H1 (cell line): ENCODE measurements around the gene AURKAIP1. TPM values are rescaled to one million over a fixed set of nuclear protein-coding genes. Genes with fewer than 3 reads are reported as not detected.

Experiments
- CTCF ChIA-PET: fragments of 300-600 bp; sonication (Branson Sonifier 250); formaldehyde crosslinking; loops from one replicate; lab custom pipeline; 2021; ENCODE audit not compliant: partially characterized antibody; lab: Charles Lee
- POLR2A ChIA-PET: fragments of 300-600 bp; sonication (Branson Sonifier 250); formaldehyde crosslinking; loops from one replicate; lab custom pipeline; 2021; ENCODE audit warnings: inconsistent platforms; ENCODE audit not compliant: partially characterized antibody; lab: Charles Lee
- DNase-seq, 2 experiments: peaks; one replicate each; pipeline versions ENCODE4 v3.0.0 to v3.0.0-alpha.2; 2010 to 2022; ENCODE audit warnings: low spot score in 2 of 2, low read depth in 1 of 2, mixed read lengths in 1 of 2
- FAIRE-seq: peaks from 2 replicates; lab custom pipeline; 2011; peaks lifted over from hg19 to GRCh38; lab: Jason Lieb, UNC
- H2AFZ ChIP-seq: 2 replicates; pipeline ENCODE4 v1.8.1; 2012; ENCODE audit warnings: low read length, inconsistent platforms
- H2AK5ac ChIP-seq: 2 replicates; pipeline ENCODE4 v1.6.1; 2013; ENCODE audit warnings: low read depth, low read length
- H2BK120ac ChIP-seq: replicated peaks from 2 replicates; pipeline ENCODE3; 2013; ENCODE audit warnings: low read depth, low read length, inconsistent platforms
- H2BK12ac ChIP-seq: 2 replicates; pipeline ENCODE4 v1.6.1; 2013; ENCODE audit warnings: low read depth, low read length
- H2BK15ac ChIP-seq: 2 replicates; pipeline ENCODE4 v1.6.1; 2013; ENCODE audit warnings: low read length
- H2BK20ac ChIP-seq: 2 replicates; pipeline ENCODE4 v1.6.1; 2013; ENCODE audit warnings: low read length
- H2BK5ac ChIP-seq: 2 replicates; pipeline ENCODE4 v1.6.1; 2013; ENCODE audit warnings: low read depth, low read length
- H3K14ac ChIP-seq: 2 replicates; pipeline ENCODE4 v1.6.1; 2013; ENCODE audit warnings: inconsistent platforms; ENCODE audit not compliant: insufficient read length
- H3K18ac ChIP-seq: 2 replicates; pipeline ENCODE4 v1.6.1; 2013; ENCODE audit warnings: low read length; ENCODE audit errors: extremely low read depth
- H3K23ac ChIP-seq: 2 replicates; pipeline ENCODE4 v1.6.1; 2013; ENCODE audit warnings: inconsistent platforms; ENCODE audit not compliant: insufficient read length
- H3K23me2 ChIP-seq: 2 replicates; pipeline ENCODE4 v1.6.1; 2013; ENCODE audit warnings: low read depth, low read length
- H3K27ac ChIP-seq: 2 replicates; pipeline ENCODE4 v1.6.1; 2011; ENCODE audit warnings: low read depth, low read length, inconsistent platforms
- H3K27me3 ChIP-seq, 4 experiments: replicated peaks in 1 of 4; 1 replicate in 1 of 4; 2 replicates in 3 of 4; pipeline versions ENCODE4 v1.6.1 to v1.8.1; 2011 to 2013; ENCODE audit warnings: low read length in 3 of 4, mild to moderate bottlenecking in 3 of 4, inconsistent platforms in 2 of 4, mixed read lengths in 2 of 4, moderate library complexity in 1 of 4; ENCODE audit not compliant: control insufficient read depth in 3 of 4, insufficient read depth in 3 of 4; ENCODE audit errors: extremely low read depth in 1 of 4
- H3K36me3 ChIP-seq, 4 experiments: 2 replicates each; pipeline versions ENCODE4 v1.6.1 to v1.8.1; 2011 to 2013; ENCODE audit warnings: mild to moderate bottlenecking in 4 of 4, low read length in 3 of 4, moderate library complexity in 2 of 4, control low read depth in 1 of 4, inconsistent platforms in 1 of 4; ENCODE audit not compliant: insufficient read depth in 4 of 4, control insufficient read depth in 2 of 4
- H3K4ac ChIP-seq: replicated peaks from 2 replicates; pipeline ENCODE3; 2013; ENCODE audit warnings: low read length, low read depth, mixed read lengths, inconsistent platforms; ENCODE audit not compliant: insufficient read length
- H3K4me1 ChIP-seq, 4 experiments: replicated peaks in 1 of 4; 1 replicate in 1 of 4; 2 replicates in 3 of 4; pipeline versions ENCODE4 v1.6.1 to v1.8.1; 2011 to 2013; ENCODE audit warnings: low read length in 3 of 4, inconsistent platforms in 2 of 4, mixed read lengths in 1 of 4; ENCODE audit not compliant: insufficient read depth in 4 of 4, control insufficient read depth in 3 of 4
- H3K4me2 ChIP-seq, 2 experiments: 2 replicates each; pipeline versions ENCODE4 v1.6.1 to v1.8.1; 2011 to 2013; ENCODE audit warnings: low read depth in 2 of 2, low read length in 2 of 2, control low read depth in 1 of 2, inconsistent platforms in 1 of 2, mild to moderate bottlenecking in 1 of 2; ENCODE audit not compliant: insufficient read depth in 1 of 2
- H3K4me3 ChIP-seq, 4 experiments: fragments of 200-600, 300-600 bp in 1 of 4; sonication (generic), shearing (Covaris generic), sonication (Bioruptor Twin) in 1 of 4; 2 replicates each; pipeline versions ENCODE4 v1.5.1 to v1.8.1; 2011 to 2016; ENCODE audit warnings: low read length in 4 of 4, low read depth in 3 of 4, control low read depth in 2 of 4, inconsistent platforms in 2 of 4, mild to moderate bottlenecking in 2 of 4, mixed read lengths in 1 of 4, moderate library complexity in 1 of 4; ENCODE audit not compliant: insufficient read depth in 2 of 4; ENCODE audit errors: extremely low read depth in 1 of 4
- H3K56ac ChIP-seq: replicated peaks from 2 replicates; pipeline ENCODE3; 2013; ENCODE audit warnings: low read depth, mild to moderate bottlenecking, mixed read lengths, low read length, inconsistent platforms; ENCODE audit not compliant: insufficient read length
- H3K79me1 ChIP-seq: 2 replicates; pipeline ENCODE4 v1.6.1; 2013; ENCODE audit warnings: low read depth, low read length, control low read depth
- H3K79me2 ChIP-seq, 2 experiments: 2 replicates each; pipeline versions ENCODE4 v1.6.1 to v1.8.1; 2012 to 2013; ENCODE audit warnings: low read length in 2 of 2, mild to moderate bottlenecking in 2 of 2, inconsistent platforms in 1 of 2; ENCODE audit not compliant: insufficient read depth in 2 of 2, control insufficient read depth in 1 of 2
- H3K9ac ChIP-seq, 4 experiments: replicated peaks in 1 of 4; 1 replicate in 1 of 4; 2 replicates in 3 of 4; pipeline versions ENCODE4 v1.6.1 to v1.8.1; 2011 to 2013; ENCODE audit warnings: low read depth in 3 of 4, low read length in 3 of 4, control low read depth in 2 of 4, mild to moderate bottlenecking in 2 of 4, moderate library complexity in 2 of 4, inconsistent platforms in 1 of 4; ENCODE audit errors: extremely low read depth in 1 of 4
- H3K9me3 ChIP-seq, 2 experiments: 2 replicates each; pipeline versions ENCODE4 v1.6.1 to v1.8.1; 2012 to 2013; ENCODE audit warnings: mild to moderate bottlenecking in 2 of 2, moderate library complexity in 2 of 2, control low read depth in 1 of 2, inconsistent platforms in 1 of 2, low read depth in 1 of 2, low read length in 1 of 2, mixed read lengths in 1 of 2; ENCODE audit not compliant: insufficient read depth in 2 of 2
- H4K20me1 ChIP-seq, 2 experiments: replicated peaks in 1 of 2; 2 replicates each; pipeline versions ENCODE3 to v1.8.1; 2011 to 2013; ENCODE audit warnings: inconsistent platforms in 2 of 2, low read length in 2 of 2, mild to moderate bottlenecking in 1 of 2; ENCODE audit not compliant: insufficient read depth in 2 of 2, control insufficient read depth in 1 of 2
- H4K5ac ChIP-seq: 2 replicates; pipeline ENCODE4 v1.6.1; 2013; ENCODE audit warnings: low read length, low read depth, mixed read lengths, inconsistent platforms; ENCODE audit not compliant: insufficient read length
- H4K8ac ChIP-seq: 2 replicates; pipeline ENCODE4 v1.8.0; 2013; ENCODE audit warnings: mild to moderate bottlenecking, moderate library complexity, low read length, inconsistent platforms; ENCODE audit not compliant: insufficient read depth; ENCODE audit errors: extremely low read depth
- H4K91ac ChIP-seq: replicated peaks from 2 replicates; pipeline ENCODE3; 2013; ENCODE audit warnings: low read length, mixed read lengths, inconsistent platforms; ENCODE audit not compliant: insufficient read length
- CBX5 ChIP-seq: fragments of 300-800, 300-1000 bp; sonication (generic); IDR thresholded peaks from 2 replicates; pipeline ENCODE4 v1.7.1; 2016; ENCODE audit warnings: antibody characterized with exemption, low read length, low read depth
- CHD2 ChIP-seq: IDR thresholded peaks from 2 replicates; pipeline ENCODE4 v1.6.1; 2012; ENCODE audit warnings: low read length, improper control_type of control experiment
- CREB1 ChIP-seq: IDR thresholded peaks from 2 replicates; pipeline ENCODE4 v1.6.1; 2012; ENCODE audit warnings: inconsistent platforms
- EZH2 ChIP-seq: fragments of 200-600 bp; sonication (generic); IDR thresholded peaks from 2 replicates; pipeline ENCODE4 v1.7.1; 2012; ENCODE audit warnings: low read depth, mild to moderate bottlenecking, moderate library complexity, low read length, inconsistent platforms; ENCODE audit not compliant: severe bottlenecking
- POLR2A ChIP-seq, 2 experiments: IDR thresholded peaks; 1 replicate in 1 of 2; 2 replicates in 1 of 2; pipeline ENCODE4 v1.6.1; 2011; ENCODE audit warnings: low read depth in 2 of 2, low read length in 2 of 2, mild to moderate bottlenecking in 2 of 2; ENCODE audit errors: control extremely low read depth in 1 of 2
- POLR2AphosphoS5 ChIP-seq: IDR thresholded peaks from 2 replicates; pipeline ENCODE4 v1.6.1; 2011; ENCODE audit warnings: low read depth, low read length
- SIX5 ChIP-seq: IDR thresholded peaks from 2 replicates; pipeline ENCODE4 v1.6.1; 2011; ENCODE audit warnings: mild to moderate bottlenecking, low read depth, low read length
- whole genome bisulfite sequencing, 2 experiments: shearing (Covaris generic) in 1 of 2; methylation state at CpG; one replicate each; pipeline versions ENCODE4 v1.1.6 to v1.1.7; 2013 to 2015; ENCODE audit warnings: low lambda C conversion rate in 2 of 2, mixed read lengths in 2 of 2, inconsistent platforms in 1 of 2, low coverage in 1 of 2, missing lambda C conversion rate in 1 of 2; ENCODE audit not compliant: insufficient replicate concordance in 2 of 2, insufficient coverage in 1 of 2, insufficient read length in 1 of 2; ENCODE audit errors: extremely low coverage in 1 of 2, missing lambda C conversion rate in 1 of 2; 5-methylcytosine and 5-hydroxymethylcytosine counted together
- polyA plus RNA-seq, 7 experiments: library from polyadenylated mRNA; depleted of rRNA in 3 of 7; stranded (reverse) in 5 of 7; unstranded in 2 of 7; fragments of >200 nt in 5 of 7; fragments of 200-250 nt in 2 of 7; gene quantifications; 1 replicate in 5 of 7; 2 replicates in 1 of 7; 4 replicates in 1 of 7; pipeline versions ENCODE4 v1.2.1 to v1.2.3, GENCODE V29; 2011 to 2013; ENCODE audit warnings: missing spikeins in 2 of 7, mixed read lengths in 2 of 7
- total RNA-seq: library from RNA; stranded (reverse); fragmentation: NEBNext Ultra II Directional; extraction: Animal tissue kit (Norgen Biotek cat#: 25700); gene quantifications from 2 replicates; pipeline ENCODE4 v1.2.1, GENCODE V29; 2021

The AURKAIP1 gene
- total and polyA plus RNA-seq, 2 of the 8 experiments (the other 6 are each of a cell fraction or from before 2014, with no cell fraction given): 87.8 to 194 TPM

GRCh38 chr1:1331068-1331965 is 43.7 kb downstream of the AURKAIP1 start, which contains the start of gene TAS1R3:
TAS1R3 (plus strand) TSS chr1:1331280; CDS start chr1:1331346, 66 bp downstream.
- Histone ChIP-seq H4K8ac (peak within 1 kb of the TSS; percentile 14), H3K79me1 (peaks cover 6% of the 10 kb centered on the region; the same call in 1 of the 2 replicates), H3K4me1 (no peaks in the 10 kb centered on the region; a peak in 2 of 7 replicates), H4K91ac (peak within 1 kb of the TSS; percentile 95), H3K4ac (no peak within 1 kb of the TSS), H4K5ac (no peak within 1 kb of the TSS), H3K27me3 (no peaks in the 10 kb centered on the region; a peak in 1 of 7 replicates), H2BK12ac (peak within 1 kb of the TSS; percentile 60; the same call in 1 of the 2 replicates), H2BK5ac (peak within 1 kb of the TSS; percentile 26; the same call in 1 of the 2 replicates), H3K23me2 (peaks cover 2% of the 10 kb centered on the region; the same call in 1 of the 2 replicates), H3K14ac (no peak within 1 kb of the TSS), H4K20me1 (peaks cover 8 to 29% of the 10 kb centered on the region in 2 experiments), H3K56ac (no peak within 1 kb of the TSS), H2BK20ac (no peak within 1 kb of the TSS), H3K18ac (no peak within 1 kb of the TSS), H3K9me3 (peaks cover 0 to 6% of the 10 kb centered on the region in 2 experiments; a peak in 2 of 4 replicates), H3K4me3 (no peak within 1 kb of the TSS), H2AK5ac (no peak within 1 kb of the TSS), H2AFZ (no peak within 1 kb of the TSS), H3K27ac (no peak within 1 kb of the TSS), H3K9ac (0 out of 7 replicates have a peak within 1 kb of the TSS, but pooled peaks of 1 of the 4 experiments have one; percentile 46), H2BK120ac (no peak within 1 kb of the TSS), H3K79me2 (no peaks in the 10 kb centered on the region), H3K36me3 (peaks cover 0 to 8% (median 0%) of the 10 kb centered on the region in 4 experiments; a peak in 1 of 8 replicates), H3K4me2 (no peak within 1 kb of the TSS), H3K23ac (no peak within 1 kb of the TSS), H2BK15ac (0 out of 2 replicates have a peak within 1 kb of the TSS, but pooled peaks have one; percentile 11)
- CTCF ChIA-PET: no interaction called here
- TF ChIP-seq CBX5 (no peak), EZH2 (no peak), CREB1 (no peak), CHD2 (no peak), POLR2AphosphoS5 (peak; percentile 64), POLR2A (IDR thresholded peaks at IDR 0.05; ENCODE audit: control extremely low read depth in 1 of 2, low read depth in 2 of 2, low read length in 2 of 2) (peak in 1 of 2 experiments; percentile 10; a peak in 1 of 3 replicates), SIX5 (no peak)
- WGBS, 2 experiments: 88% methylated on average over 33 of the region's 41 CpGs; no CpG with 5 or more reads in 1 of the 2 experiments
- FAIRE-seq (no peak), DNase-seq (no peak)
- POLR2A ChIA-PET: interaction anchor here (0.5 to 9.0 kb wide), 10 partner anchors 8 to 36 kb away, joined by 3 to 134 read pairs (median 4); no protein-coding TSS in a partner anchor
